Esophagus muscularis mucosa (tissue), 3 donors: ENCODE results near the gene RRAGA.
"Not testable (repeated sequence)": the region's sequence is repeated elsewhere in the genome, so short reads cannot be mapped to it uniquely, and the experiment has no call there.

Experiments used
- CTCF ChIP-seq, 3 experiments: fragments of 200-600 bp in 2 of 3; fragments of 450-650 bp in 1 of 3; sonication (generic) in 2 of 3; IDR thresholded peaks; one replicate each; pipeline ENCODE4 v1.5.1; 2017 to 2019; ENCODE audit warnings: antibody characterized with exemption in 3 of 3, mild to moderate bottlenecking in 2 of 3, moderate library complexity in 1 of 3
- POLR2AphosphoS5 ChIP-seq, 2 donors: sonication (generic); formaldehyde crosslinking; IDR thresholded peaks; one replicate each; pipeline ENCODE4 v1.6.1; 2017; ENCODE audit warnings: antibody characterized with exemption in 2 of 2

- TF ChIP-seq CTCF, POLR2AphosphoS5 (IDR thresholded peaks at IDR 0.05): not testable (repeated sequence)
Observed at GRCh38 chr9:19097431-19097830, 48.2 kb downstream of the RRAGA start.
